Measurements from ENCODE around the gene FBN3.
"Not testable (repeated sequence)": the region's sequence is repeated elsewhere in the genome, so short reads cannot be mapped to it uniquely, and the experiment has no call there.

The FBN3 gene

GRCh38 chr19:8041531-8041931 is 107.9 kb downstream of the FBN3 start:
- no peak for DNase-seq (ENCODE audit: extremely low read depth, insufficient read length)
- Histone ChIP-seq H3K36me3 (ENCODE audit: control insufficient read depth, insufficient read depth, low read length) (no peaks in the 10 kb centered on the region), H3K4me3 (replicated peaks; ENCODE audit: low read depth, low read length) (no peak overlapping the region), H3K27me3 (replicated peaks; ENCODE audit: control insufficient read depth, insufficient read depth, low read length) (no peaks in the 10 kb centered on the region)
- TF ChIP-seq CTCF (IDR thresholded peaks at IDR 0.05; ENCODE audit: insufficient read depth, low read length, poor library complexity, severe bottlenecking) = no peak

GRCh38 chr19:8039231-8039630 is 110.2 kb downstream of the FBN3 start:
- no peak for DNase-seq (ENCODE audit: extremely low read depth, insufficient read length)
- no peak for TF ChIP-seq CTCF (IDR thresholded peaks at IDR 0.05; ENCODE audit: insufficient read depth, low read length, poor library complexity, severe bottlenecking)
- H3K27me3 ChIP-seq (replicated peaks; ENCODE audit: control insufficient read depth, insufficient read depth, low read length) = no peaks in the 10 kb centered on the region
- H3K4me3 ChIP-seq (replicated peaks; ENCODE audit: low read depth, low read length) = no peak overlapping the region
- no peaks in the 10 kb centered on the region for H3K36me3 ChIP-seq (ENCODE audit: control insufficient read depth, insufficient read depth, low read length)

GRCh38 chr19:8038815-8039214 is 110.6 kb downstream of the FBN3 start:
- no peaks in the 10 kb centered on the region for H3K36me3 ChIP-seq (ENCODE audit: control insufficient read depth, insufficient read depth, low read length)
- H3K27me3 ChIP-seq (replicated peaks; ENCODE audit: control insufficient read depth, insufficient read depth, low read length) = no peaks in the 10 kb centered on the region
- no peak overlapping the region for H3K4me3 ChIP-seq (replicated peaks; ENCODE audit: low read depth, low read length)
- TF ChIP-seq CTCF (IDR thresholded peaks at IDR 0.05; ENCODE audit: insufficient read depth, low read length, poor library complexity, severe bottlenecking) = no peak
- DNase-seq (ENCODE audit: extremely low read depth, insufficient read length) = no peak

- H3K4me3 ChIP-seq (replicated peaks; ENCODE audit: low read depth, low read length) = no peak overlapping the region
- DNase-seq (ENCODE audit: extremely low read depth, insufficient read length) = no peak
- H3K27me3 ChIP-seq (replicated peaks; ENCODE audit: control insufficient read depth, insufficient read depth, low read length) = no peaks in the 10 kb centered on the region
- H3K36me3 ChIP-seq (ENCODE audit: control insufficient read depth, insufficient read depth, low read length) = no peaks in the 10 kb centered on the region
- no peak for TF ChIP-seq CTCF (IDR thresholded peaks at IDR 0.05; ENCODE audit: insufficient read depth, low read length, poor library complexity, severe bottlenecking)
These were observed 112.8 kb downstream of the FBN3 start for GRCh38 chr19:8036434-8037099.

GRCh38 chr19:8034178-8034525 is 115.2 kb downstream of the FBN3 start:
- no peak for DNase-seq (ENCODE audit: extremely low read depth, insufficient read length)
- H3K36me3 ChIP-seq (ENCODE audit: control insufficient read depth, insufficient read depth, low read length) = no peaks in the 10 kb centered on the region
- no peak overlapping the region for H3K4me3 ChIP-seq (replicated peaks; ENCODE audit: low read depth, low read length)
- TF ChIP-seq CTCF (IDR thresholded peaks at IDR 0.05; ENCODE audit: insufficient read depth, low read length, poor library complexity, severe bottlenecking) = no peak
- H3K27me3 ChIP-seq (replicated peaks; ENCODE audit: control insufficient read depth, insufficient read depth, low read length) = no peaks in the 10 kb centered on the region

GRCh38 chr19:8033287-8034177 is 115.9 kb downstream of the FBN3 start:
- DNase-seq (ENCODE audit: extremely low read depth, insufficient read length) = not testable (repeated sequence)

More at GRCh38 chr19:8033287-8034177, 115.9 kb downstream of the FBN3 start:
- H3K4me3 ChIP-seq (replicated peaks; ENCODE audit: low read depth, low read length); H3K36me3 ChIP-seq (ENCODE audit: control insufficient read depth, insufficient read depth, low read length); H3K27me3 ChIP-seq (replicated peaks; ENCODE audit: control insufficient read depth, insufficient read depth, low read length): not testable (repeated sequence)

Data from GM06990 (cell line).